Uterus (tissue), 4 donors: Measurements from ENCODE around the gene PDE1C. TPM values are rescaled to one million over a fixed set of nuclear protein-coding genes. Genes with fewer than 3 reads are reported as not detected.

Source experiments
- DNase-seq, 2 donors: peaks; one replicate each; pipeline ENCODE4 v3.0.0-alpha.2; 2019 to 2020
- H3K27ac ChIP-seq, 2 donors: fragments of 200-600 bp; sonication (generic); 1 replicate in 1 of 2; 2 replicates in 1 of 2; pipeline ENCODE4 v1.5.1; 2016 to 2018
- H3K27me3 ChIP-seq, 2 donors: fragments of 200-600 bp; sonication (generic); one replicate each; pipeline ENCODE4 v1.5.1; 2018 to 2019; ENCODE audit warnings: control low read depth in 1 of 2
- H3K36me3 ChIP-seq, 2 donors: fragments of 200-600 bp; sonication (generic); one replicate each; pipeline ENCODE4 v1.5.1; 2019; ENCODE audit warnings: control low read depth in 1 of 2
- H3K4me1 ChIP-seq, 2 donors: fragments of 200-600 bp; sonication (generic); one replicate each; pipeline ENCODE4 v1.5.1; 2018 to 2019; ENCODE audit warnings: control low read depth in 1 of 2
- H3K4me3 ChIP-seq, 2 donors: fragments of 200-600 bp; sonication (generic); 1 replicate in 1 of 2; 2 replicates in 1 of 2; pipeline ENCODE4 v1.5.1; 2018 to 2019; ENCODE audit warnings: mild to moderate bottlenecking in 1 of 2
- H3K9me3 ChIP-seq, 2 donors: fragments of 200-600 bp; sonication (generic); one replicate each; pipeline ENCODE4 v1.5.1; 2019; ENCODE audit warnings: control low read depth in 1 of 2
- POLR2A ChIP-seq, 2 donors: fragments of 450-650 bp; IDR thresholded peaks; one replicate each; pipeline ENCODE4 v1.6.1; 2016; ENCODE audit warnings: antibody characterized with exemption in 2 of 2, mild to moderate bottlenecking in 1 of 2, moderate library complexity in 1 of 2
- intact Hi-C: fragments of 100-400 bp; cut with DNase I; formaldehyde crosslinking; loops from one replicate; pipeline ENCODE4 v1.15.1; 2023; ENCODE audit warnings: low total_unique reads
- total RNA-seq, 4 donors: library from RNA; depleted of rRNA in 3 of 4; stranded (reverse); fragments of >200 nt in 3 of 4; gene quantifications; one replicate each; pipeline versions ENCODE4 v1.1.0 to v1.2.4, GENCODE V29; 2014 to 2023
- TF ChIP-seq, protein P1 (sequence below), 4 experiments: fragments of 200-600 bp in 2 of 4; fragments of 450-650 bp in 2 of 4; sonication (generic) in 2 of 4; IDR thresholded peaks; one replicate each; pipeline ENCODE4 v1.5.1; 2016 to 2019; ENCODE audit warnings: antibody characterized with exemption in 4 of 4, mild to moderate bottlenecking in 2 of 4, moderate library complexity in 1 of 4
- donor health status: DM: yes; HTN: yes; CAD: no.

The PDE1C gene
- total RNA-seq, 4 donors from 2014 or later: 5.9 to 26.4 (median 13.7) TPM

DNA sequence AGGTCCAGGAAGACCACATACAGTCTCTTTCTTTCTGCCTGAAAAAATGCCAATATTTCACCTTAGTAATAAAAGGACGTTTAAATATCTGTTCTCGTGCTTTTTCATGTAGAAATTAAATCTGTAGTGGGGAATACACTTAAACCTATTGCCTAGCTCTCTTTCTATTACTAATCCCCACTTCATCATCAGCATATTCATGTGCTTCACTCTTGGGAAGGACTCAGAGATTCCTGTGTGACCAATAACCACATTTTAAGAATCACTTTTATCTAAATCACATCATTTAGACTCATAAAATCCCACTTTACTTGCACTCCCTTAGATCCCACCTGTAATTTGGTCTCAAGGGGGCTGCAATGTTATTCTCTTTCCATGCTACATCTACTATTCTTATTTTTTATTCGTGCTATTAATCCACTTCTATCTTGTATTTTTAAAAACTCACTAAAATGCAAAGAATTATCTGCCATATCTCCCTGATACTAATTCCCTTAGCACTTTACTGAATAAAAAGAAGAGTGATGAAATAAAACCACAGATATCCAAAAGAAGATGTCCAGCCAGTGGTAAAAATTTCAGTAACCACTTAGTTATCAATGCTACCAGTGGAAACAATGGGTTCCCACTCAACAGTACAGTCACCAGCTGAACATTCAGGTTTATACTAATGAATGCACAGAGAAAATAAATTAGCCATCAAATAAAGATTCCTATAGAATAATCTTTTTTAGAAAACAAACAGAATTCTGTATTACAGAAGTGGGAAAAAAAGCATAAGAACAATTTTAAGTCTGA, 281.1 kb downstream of the PDE1C start:
- H3K27me3 ChIP-seq: no peaks in the 10 kb centered on the region
- no peak for TF ChIP-seq POLR2A (IDR thresholded peaks at IDR 0.05)
- TF ChIP-seq, protein P1, sequence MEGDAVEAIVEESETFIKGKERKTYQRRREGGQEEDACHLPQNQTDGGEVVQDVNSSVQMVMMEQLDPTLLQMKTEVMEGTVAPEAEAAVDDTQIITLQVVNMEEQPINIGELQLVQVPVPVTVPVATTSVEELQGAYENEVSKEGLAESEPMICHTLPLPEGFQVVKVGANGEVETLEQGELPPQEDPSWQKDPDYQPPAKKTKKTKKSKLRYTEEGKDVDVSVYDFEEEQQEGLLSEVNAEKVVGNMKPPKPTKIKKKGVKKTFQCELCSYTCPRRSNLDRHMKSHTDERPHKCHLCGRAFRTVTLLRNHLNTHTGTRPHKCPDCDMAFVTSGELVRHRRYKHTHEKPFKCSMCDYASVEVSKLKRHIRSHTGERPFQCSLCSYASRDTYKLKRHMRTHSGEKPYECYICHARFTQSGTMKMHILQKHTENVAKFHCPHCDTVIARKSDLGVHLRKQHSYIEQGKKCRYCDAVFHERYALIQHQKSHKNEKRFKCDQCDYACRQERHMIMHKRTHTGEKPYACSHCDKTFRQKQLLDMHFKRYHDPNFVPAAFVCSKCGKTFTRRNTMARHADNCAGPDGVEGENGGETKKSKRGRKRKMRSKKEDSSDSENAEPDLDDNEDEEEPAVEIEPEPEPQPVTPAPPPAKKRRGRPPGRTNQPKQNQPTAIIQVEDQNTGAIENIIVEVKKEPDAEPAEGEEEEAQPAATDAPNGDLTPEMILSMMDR (IDR thresholded peaks at IDR 0.05): no peak
- no peak overlapping the region for H3K27ac ChIP-seq
- no peaks in the 10 kb centered on the region for H3K4me1 ChIP-seq
- intact Hi-C loops: no loop called here
- H3K36me3 ChIP-seq: no peaks in the 10 kb centered on the region
- no peaks in the 10 kb centered on the region for H3K9me3 ChIP-seq
- no peak for DNase-seq
- H3K4me3 ChIP-seq: no peak overlapping the region

GRCh38 chr7:31788445-31788844, 281.8 kb downstream of the PDE1C start:
- intact Hi-C loops: no loop called here
- DNase-seq: no peak
- Histone ChIP-seq H3K27ac (no peak overlapping the region), H3K36me3 (no peaks in the 10 kb centered on the region), H3K4me1 (no peaks in the 10 kb centered on the region), H3K4me3 (no peak overlapping the region), H3K9me3 (no peaks in the 10 kb centered on the region), H3K27me3 (no peaks in the 10 kb centered on the region)
- TF ChIP-seq, protein P1 (IDR thresholded peaks at IDR 0.05): no peak

DNA sequence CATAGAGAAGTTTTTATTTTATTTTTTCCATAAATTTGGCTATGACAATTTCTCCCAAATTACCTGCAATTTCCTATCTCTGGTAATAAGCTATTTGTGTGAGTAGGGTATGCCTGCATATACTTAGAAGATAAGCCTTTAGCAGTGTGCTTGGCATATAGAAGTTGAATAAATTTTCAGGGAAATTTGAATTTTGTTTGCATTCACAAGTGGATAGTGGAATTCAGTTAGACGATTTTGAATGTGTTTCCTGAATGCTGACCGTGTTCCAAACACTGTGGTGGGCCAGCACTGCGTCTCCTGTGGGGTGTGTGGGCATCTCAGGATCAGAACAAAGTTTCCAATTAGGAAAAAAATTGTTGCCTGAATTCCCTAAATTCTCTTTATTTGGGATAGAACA, 283.9 kb downstream of the PDE1C start:
- H3K36me3 ChIP-seq: no peaks in the 10 kb centered on the region
- no peak overlapping the region for H3K27ac ChIP-seq
- H3K4me3 ChIP-seq: no peak overlapping the region
- no peaks in the 10 kb centered on the region for H3K9me3 ChIP-seq
- DNase-seq: no peak
- no peaks in the 10 kb centered on the region for H3K4me1 ChIP-seq
- intact Hi-C loops: no loop called here
- no peaks in the 10 kb centered on the region for H3K27me3 ChIP-seq
- TF ChIP-seq, protein P1 (IDR thresholded peaks at IDR 0.05): no peak
- no peak for TF ChIP-seq POLR2A (IDR thresholded peaks at IDR 0.05)

DNA sequence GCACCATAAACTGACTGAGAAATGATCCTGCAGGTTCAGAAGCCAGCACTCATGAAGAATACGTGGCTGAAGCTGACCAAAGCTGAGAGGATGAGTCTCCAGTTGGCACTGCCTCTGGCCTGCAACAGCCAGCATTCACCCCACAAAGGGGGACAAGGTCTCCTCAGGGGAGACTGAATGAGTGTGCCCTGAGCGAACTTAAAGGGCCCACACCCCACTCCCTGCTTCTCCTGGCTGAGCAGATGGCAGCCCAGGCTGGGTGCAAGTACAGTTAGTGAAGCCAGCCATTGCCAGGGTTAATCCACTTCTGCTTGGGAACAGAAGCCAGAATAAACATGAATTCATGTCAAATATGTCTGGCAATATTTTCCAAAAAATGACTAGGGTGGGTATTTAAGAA, 285.1 kb downstream of the PDE1C start:
- Histone ChIP-seq H3K27ac (no peak overlapping the region), H3K4me3 (no peak overlapping the region), H3K36me3 (no peaks in the 10 kb centered on the region), H3K9me3 (no peaks in the 10 kb centered on the region), H3K27me3 (no peaks in the 10 kb centered on the region), H3K4me1 (no peaks in the 10 kb centered on the region)
- no peak for DNase-seq
- no peak for TF ChIP-seq POLR2A (IDR thresholded peaks at IDR 0.05)
- TF ChIP-seq, protein P1 (IDR thresholded peaks at IDR 0.05): no peak
- intact Hi-C loops: no loop called here

DNA sequence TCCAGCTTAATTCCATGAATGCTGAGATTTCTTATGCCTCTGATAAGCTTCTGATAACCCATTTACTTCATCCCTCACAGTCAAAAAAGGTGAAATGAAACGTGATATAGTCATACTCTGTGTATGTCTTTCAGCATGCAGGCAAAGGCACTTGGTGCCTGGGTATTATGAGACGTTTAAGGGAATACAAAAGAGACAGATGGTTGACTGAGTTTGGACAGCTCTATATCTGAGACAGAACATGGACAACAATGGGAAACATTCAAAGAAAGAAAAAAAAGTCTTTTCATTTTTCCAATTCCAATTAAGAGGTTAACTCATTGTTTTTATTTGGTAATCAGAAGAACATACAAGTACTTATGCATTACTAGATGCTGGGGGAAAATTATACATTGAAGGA, 287.0 kb downstream of the PDE1C start:
- Histone ChIP-seq H3K9me3 (no peaks in the 10 kb centered on the region), H3K4me1 (no peaks in the 10 kb centered on the region), H3K4me3 (no peak overlapping the region), H3K27me3 (no peaks in the 10 kb centered on the region), H3K36me3 (no peaks in the 10 kb centered on the region), H3K27ac (no peak overlapping the region)
- intact Hi-C loops: no loop called here
- DNase-seq: no peak
- TF ChIP-seq POLR2A (IDR thresholded peaks at IDR 0.05): no peak
- TF ChIP-seq, protein P1 (IDR thresholded peaks at IDR 0.05): no peak
